ENCODE results near the gene TRIM58. TPM values are rescaled to one million over a fixed set of nuclear protein-coding genes. Genes with fewer than 3 reads are reported as not detected.

The TRIM58 gene
- total and polyA plus RNA-seq, 8 donors = 1.6 to 4.8 (median 3.8) TPM

GRCh38 chr1:247904122-247904521 is 47.1 kb downstream of the TRIM58 start:
- Histone ChIP-seq H3K27ac (no peak overlapping the region), H3K4me1 (no peaks in the 10 kb centered on the region), H3K36me3 (no peaks in the 10 kb centered on the region), H3K9me3 (peaks cover 0 to 1% of the 10 kb centered on the region in 2 donors), H3K4me3 (no peak overlapping the region), H3K27me3 (no peaks in the 10 kb centered on the region)
- intact Hi-C loops (cut with DNase I) = no loop called here
- TF ChIP-seq CTCF (IDR thresholded peaks at IDR 0.05) = no peak
- no peak for ATAC-seq
- DNase-seq = no peak

- Histone ChIP-seq H3K9me3 (no peaks in the 10 kb centered on the region), H3K36me3 (no peaks in the 10 kb centered on the region), H3K27me3 (no peaks in the 10 kb centered on the region), H3K4me1 (no peaks in the 10 kb centered on the region), H3K27ac (no peak overlapping the region), H3K4me3 (no peak overlapping the region)
- no peak for TF ChIP-seq CTCF (IDR thresholded peaks at IDR 0.05)
- DNase-seq = no peak
- intact Hi-C loops (cut with DNase I) = no loop called here
- no peak for ATAC-seq
Measured at GRCh38 chr1:247905181-247905580, 48.2 kb downstream of the TRIM58 start.

GRCh38 chr1:247905910-247906503 is 49.0 kb downstream of the TRIM58 start:
- no peak for TF ChIP-seq CTCF (IDR thresholded peaks at IDR 0.05)
- peak overlapping the region in 1 of 2 donors; percentile 18 for H3K27ac ChIP-seq
- H3K4me1 ChIP-seq = no peaks in the 10 kb centered on the region
- DNase-seq (no peak), ATAC-seq (no peak)
- intact Hi-C loops (cut with DNase I) = no loop called here
- no peaks in the 10 kb centered on the region for H3K27me3 ChIP-seq
- peak overlapping the region in 1 of 2 donors; percentile 40 for H3K4me3 ChIP-seq
- H3K9me3 ChIP-seq = no peaks in the 10 kb centered on the region
- no peaks in the 10 kb centered on the region for H3K36me3 ChIP-seq

GRCh38 chr1:247906504-247907047 is 49.6 kb downstream of the TRIM58 start:
- intact Hi-C loops (cut with DNase I) = no loop called here
- Histone ChIP-seq H3K27me3 (no peaks in the 10 kb centered on the region), H3K9me3 (no peaks in the 10 kb centered on the region), H3K27ac (peak overlapping the region in 1 of 2 donors; percentile 18), H3K4me1 (no peaks in the 10 kb centered on the region), H3K36me3 (no peaks in the 10 kb centered on the region), H3K4me3 (peak overlapping the region in 1 of 2 donors; percentile 40)
- ATAC-seq (peak; percentile 47), DNase-seq (no peak)
- no peak for TF ChIP-seq CTCF (IDR thresholded peaks at IDR 0.05)

GRCh38 chr1:247908766-247909165 is 51.8 kb downstream of the TRIM58 start:
- Histone ChIP-seq H3K27ac (no peak overlapping the region), H3K9me3 (no peaks in the 10 kb centered on the region), H3K4me1 (no peaks in the 10 kb centered on the region), H3K36me3 (no peaks in the 10 kb centered on the region), H3K27me3 (no peaks in the 10 kb centered on the region), H3K4me3 (no peak overlapping the region)
- ATAC-seq (no peak), DNase-seq (no peak)
- intact Hi-C loops (cut with DNase I) = no loop called here
- no peak for TF ChIP-seq CTCF (IDR thresholded peaks at IDR 0.05)

All from left lung (tissue), 10 donors.